Hepatocyte (in vitro differentiated cells): ENCODE data around the gene CDH4. TPM values are rescaled to one million over a fixed set of nuclear protein-coding genes. Genes with fewer than 3 reads are reported as not detected.

Experiments
- DNase-seq: peaks from one replicate; pipeline ENCODE4 v3.0.0-alpha.2; 2016; ENCODE audit warnings: low spot score
- H2AFZ ChIP-seq: fragments of 200-600 bp; sonication (generic); 2 replicates; pipeline ENCODE4 v1.6.0; 2016; ENCODE audit warnings: antibody characterized with exemption, mild to moderate bottlenecking
- H3K27ac ChIP-seq: fragments of 200-600 bp; sonication (generic); 2 replicates; pipeline ENCODE4 v1.5.1; 2016; ENCODE audit warnings: mild to moderate bottlenecking
- H3K27me3 ChIP-seq: fragments of 200-600 bp; sonication (generic); 2 replicates; pipeline ENCODE4 v1.6.1; 2016
- H3K36me3 ChIP-seq: fragments of 200-600 bp; sonication (generic); replicated peaks from 2 replicates; pipeline ENCODE4 v1.5.1; 2016; ENCODE audit warnings: low read depth; ENCODE audit not compliant: insufficient read depth
- H3K4me1 ChIP-seq: fragments of 200-600 bp; sonication (generic); 2 replicates; pipeline ENCODE4 v1.5.1; 2016; ENCODE audit warnings: mild to moderate bottlenecking, moderate library complexity; ENCODE audit not compliant: insufficient read depth
- H3K4me2 ChIP-seq: fragments of 200-600 bp; sonication (generic); 2 replicates; pipeline ENCODE4 v1.6.0; 2016
- H3K4me3 ChIP-seq: fragments of 200-600 bp; sonication (generic); 2 replicates; pipeline ENCODE4 v1.5.1; 2016; ENCODE audit warnings: mild to moderate bottlenecking
- H3K79me2 ChIP-seq: fragments of 200-600 bp; sonication (generic); 2 replicates; pipeline ENCODE4 v1.6.0; 2017; ENCODE audit warnings: mild to moderate bottlenecking
- H3K9me2 ChIP-seq: fragments of 200-600 bp; sonication (generic); replicated peaks from 2 replicates; pipeline ENCODE4 v1.6.0; 2017; ENCODE audit warnings: mild to moderate bottlenecking; ENCODE audit not compliant: insufficient read depth
- H3K9me3 ChIP-seq: fragments of 200-600 bp; sonication (generic); 2 replicates; pipeline ENCODE4 v1.5.1; 2016; ENCODE audit warnings: low read depth, mild to moderate bottlenecking
- H4K20me1 ChIP-seq: fragments of 200-600 bp; sonication (generic); 2 replicates; pipeline ENCODE4 v1.6.0; 2016; ENCODE audit warnings: mild to moderate bottlenecking; ENCODE audit not compliant: insufficient read depth, poor library complexity, severe bottlenecking
- EZH2 ChIP-seq: fragments of 200-600 bp; sonication (generic); IDR thresholded peaks from 2 replicates; pipeline ENCODE4 v1.6.1; 2016; ENCODE audit warnings: antibody characterized with exemption, mild to moderate bottlenecking, borderline replicate concordance
- EZH2phosphoT487 ChIP-seq: fragments of 200-600 bp; sonication (generic); IDR thresholded peaks from one replicate; pipeline ENCODE4 v1.6.1; 2018; ENCODE audit warnings: antibody characterized with exemption, mild to moderate bottlenecking, low read depth, moderate library complexity; ENCODE audit not compliant: unreplicated experiment, severe bottlenecking
- WGBS: methylation state at CpG from one replicate; pipeline ENCODE4 v1.1.6; 2016; ENCODE audit warnings: low lambda C conversion rate; ENCODE audit errors: missing lambda C conversion rate; 5-methylcytosine and 5-hydroxymethylcytosine counted together
- polyA plus RNA-seq: library from polyadenylated mRNA; unstranded; fragments of >200 nt; fragmentation: Nextera tagmentation; extraction: Ambion mirVana; gene quantifications from 2 replicates; pipeline ENCODE4 v1.2.1, GENCODE V29; 2016
- total RNA-seq: library from RNA; depleted of rRNA; stranded (reverse); fragments of >200 nt; gene quantifications from 2 replicates; pipeline ENCODE4 v1.2.3, GENCODE V29; 2014
- TF ChIP-seq, protein P1 (sequence below): fragments of 200-600 bp; sonication (generic); IDR thresholded peaks from 2 replicates; pipeline ENCODE4 v1.5.1; 2016; ENCODE audit warnings: antibody characterized with exemption, mild to moderate bottlenecking; ENCODE audit not compliant: poor library complexity

CDH4 gene
- total and polyA plus RNA-seq, 2 experiments from 2014 or later: 0.53 to 0.73 TPM

DNA sequence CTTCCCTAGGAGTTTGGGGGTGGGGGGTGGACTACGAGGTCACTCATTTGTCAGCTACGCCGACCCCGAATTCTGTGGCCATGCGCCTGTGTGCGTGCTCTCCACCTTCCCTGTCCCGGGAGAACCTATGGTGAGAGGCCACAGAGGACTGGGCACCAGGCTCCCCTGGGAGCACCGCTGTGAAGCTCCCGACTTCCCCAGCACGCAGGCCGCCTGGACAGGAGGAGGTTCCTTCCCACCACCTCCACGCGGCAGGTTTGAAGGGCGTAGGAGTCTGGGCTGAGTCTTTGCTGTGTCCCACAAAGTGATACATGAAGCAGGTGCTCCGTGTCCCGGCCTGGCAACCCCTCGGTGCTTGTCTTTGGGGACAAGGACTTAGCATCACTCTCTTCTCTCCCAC, 107.2 kb downstream of the CDH4 start:
- WGBS: 71% methylated on average over 17 of the region's 17 CpGs
- H3K4me3 ChIP-seq: no peak overlapping the region
- no peaks in the 10 kb centered on the region for H3K9me2 ChIP-seq
- H3K27ac ChIP-seq: no peak overlapping the region
- no peaks in the 10 kb centered on the region for H3K4me1 ChIP-seq
- H3K9me3 ChIP-seq: no peaks in the 10 kb centered on the region
- H4K20me1 ChIP-seq: no peaks in the 10 kb centered on the region
- H3K36me3 ChIP-seq: no peaks in the 10 kb centered on the region
- H3K27me3 ChIP-seq: peaks cover 13% of the 10 kb centered on the region
- no peak for DNase-seq
- H3K79me2 ChIP-seq: no peaks in the 10 kb centered on the region
- no peak overlapping the region for H3K4me2 ChIP-seq
- TF ChIP-seq EZH2 (no peak), EZH2phosphoT487 (no peak)
- TF ChIP-seq, protein P1, sequence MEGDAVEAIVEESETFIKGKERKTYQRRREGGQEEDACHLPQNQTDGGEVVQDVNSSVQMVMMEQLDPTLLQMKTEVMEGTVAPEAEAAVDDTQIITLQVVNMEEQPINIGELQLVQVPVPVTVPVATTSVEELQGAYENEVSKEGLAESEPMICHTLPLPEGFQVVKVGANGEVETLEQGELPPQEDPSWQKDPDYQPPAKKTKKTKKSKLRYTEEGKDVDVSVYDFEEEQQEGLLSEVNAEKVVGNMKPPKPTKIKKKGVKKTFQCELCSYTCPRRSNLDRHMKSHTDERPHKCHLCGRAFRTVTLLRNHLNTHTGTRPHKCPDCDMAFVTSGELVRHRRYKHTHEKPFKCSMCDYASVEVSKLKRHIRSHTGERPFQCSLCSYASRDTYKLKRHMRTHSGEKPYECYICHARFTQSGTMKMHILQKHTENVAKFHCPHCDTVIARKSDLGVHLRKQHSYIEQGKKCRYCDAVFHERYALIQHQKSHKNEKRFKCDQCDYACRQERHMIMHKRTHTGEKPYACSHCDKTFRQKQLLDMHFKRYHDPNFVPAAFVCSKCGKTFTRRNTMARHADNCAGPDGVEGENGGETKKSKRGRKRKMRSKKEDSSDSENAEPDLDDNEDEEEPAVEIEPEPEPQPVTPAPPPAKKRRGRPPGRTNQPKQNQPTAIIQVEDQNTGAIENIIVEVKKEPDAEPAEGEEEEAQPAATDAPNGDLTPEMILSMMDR: no peak
- H2AFZ ChIP-seq: no peak overlapping the region

DNA sequence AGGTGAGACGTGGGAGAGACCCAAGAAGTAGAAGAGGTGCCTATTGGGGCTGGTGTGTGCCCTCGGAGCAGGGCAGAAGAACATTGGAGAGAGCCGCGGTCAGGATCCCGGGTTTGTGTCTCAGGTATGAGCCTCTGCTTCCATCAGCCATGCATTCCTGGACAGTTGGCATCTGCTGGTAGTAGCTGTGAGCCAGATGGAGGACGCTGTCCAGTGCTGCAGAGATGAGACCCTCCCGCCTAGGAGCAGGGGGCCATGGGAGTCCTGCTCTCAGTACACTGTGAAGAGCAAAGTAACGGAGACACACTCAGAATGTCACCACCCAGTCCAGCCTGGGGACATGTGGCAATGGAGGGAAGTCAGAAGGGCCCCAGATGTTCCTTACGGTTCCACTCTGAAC, 108.2 kb downstream of the CDH4 start:
- Histone ChIP-seq H4K20me1 (no peaks in the 10 kb centered on the region), H2AFZ (no peak overlapping the region), H3K9me2 (no peaks in the 10 kb centered on the region), H3K4me3 (no peak overlapping the region), H3K9me3 (no peaks in the 10 kb centered on the region), H3K79me2 (no peaks in the 10 kb centered on the region), H3K27me3 (peaks cover 13% of the 10 kb centered on the region), H3K4me1 (no peaks in the 10 kb centered on the region), H3K27ac (no peak overlapping the region), H3K36me3 (no peaks in the 10 kb centered on the region), H3K4me2 (no peak overlapping the region)
- DNase-seq: no peak
- WGBS: 66% methylated on average over 9 of the region's 9 CpGs
- no peak for TF ChIP-seq EZH2
- TF ChIP-seq, protein P1: no peak

DNA sequence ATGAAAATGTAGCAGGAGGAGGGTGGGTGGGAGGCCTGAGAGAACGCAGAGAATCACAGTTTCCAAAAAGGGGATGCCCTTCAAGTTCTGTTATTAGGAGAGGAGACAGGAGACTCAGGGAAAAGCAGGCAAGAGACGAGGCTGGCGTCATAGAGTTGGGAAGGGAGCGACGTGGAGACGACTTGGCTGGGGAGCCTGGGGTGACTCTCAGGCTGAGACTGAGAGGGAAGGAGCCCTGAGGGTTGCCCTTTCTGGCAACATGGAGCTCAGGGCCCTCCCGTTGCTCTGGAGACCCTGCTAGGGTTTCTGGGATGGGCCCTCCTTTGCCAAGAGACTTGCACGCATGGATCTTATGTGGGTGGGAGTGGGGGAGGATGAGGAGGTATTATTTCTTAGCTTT, 108.9 kb downstream of the CDH4 start:
- H3K36me3 ChIP-seq: no peaks in the 10 kb centered on the region
- no peak overlapping the region for H3K4me3 ChIP-seq
- no peaks in the 10 kb centered on the region for H3K79me2 ChIP-seq
- H3K4me2 ChIP-seq: no peak overlapping the region
- H2AFZ ChIP-seq: no peak overlapping the region
- peaks cover 12% of the 10 kb centered on the region for H3K27me3 ChIP-seq
- no peaks in the 10 kb centered on the region for H3K9me3 ChIP-seq
- no peaks in the 10 kb centered on the region for H3K9me2 ChIP-seq
- H3K4me1 ChIP-seq: no peaks in the 10 kb centered on the region
- 80% methylated on average over 8 of the region's 8 CpGs for WGBS
- no peaks in the 10 kb centered on the region for H4K20me1 ChIP-seq
- DNase-seq: no peak
- H3K27ac ChIP-seq: no peak overlapping the region
- TF ChIP-seq EZH2: no peak
- TF ChIP-seq EZH2phosphoT487: no peak
- TF ChIP-seq, protein P1: no peak

DNA sequence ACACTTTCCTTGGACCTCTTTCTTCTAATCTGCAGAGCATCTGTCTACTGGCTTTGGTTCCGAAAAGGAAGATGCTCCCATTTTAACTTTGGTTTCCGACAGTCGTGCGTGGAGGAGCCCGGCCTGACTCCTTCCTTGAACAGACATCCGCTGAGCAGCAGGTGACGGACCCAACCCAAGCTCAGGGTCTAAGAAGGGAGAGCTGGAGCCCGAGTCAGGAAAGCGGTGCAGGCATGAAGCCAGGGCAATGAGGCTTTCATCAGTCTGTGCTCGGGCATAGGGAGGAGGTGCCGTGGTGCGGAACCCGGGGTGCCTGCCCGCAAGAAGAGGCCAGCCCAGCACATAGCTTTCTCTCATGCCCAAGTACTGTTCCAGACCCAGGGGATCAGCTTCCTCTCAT, 109.4 kb downstream of the CDH4 start:
- Histone ChIP-seq H3K9me3 (no peaks in the 10 kb centered on the region), H3K36me3 (no peaks in the 10 kb centered on the region), H3K4me3 (no peak overlapping the region), H2AFZ (no peak overlapping the region), H3K79me2 (no peaks in the 10 kb centered on the region), H3K4me2 (no peak overlapping the region), H3K9me2 (no peaks in the 10 kb centered on the region), H3K4me1 (no peaks in the 10 kb centered on the region), H3K27ac (no peak overlapping the region), H4K20me1 (no peaks in the 10 kb centered on the region), H3K27me3 (peaks cover 8% of the 10 kb centered on the region)
- WGBS: 96% methylated on average over 14 of the region's 14 CpGs
- DNase-seq: no peak
- TF ChIP-seq, protein P1: no peak
- TF ChIP-seq EZH2phosphoT487: no peak
- no peak for TF ChIP-seq EZH2
